Gastrocnemius medialis (tissue), 4 donors: ENCODE results near the gene TBC1D2.

Experiments used
- POLR2A ChIP-seq, 2 donors: fragments of 450-650 bp; IDR thresholded peaks; one replicate each; pipeline ENCODE4 v1.6.1; 2017; ENCODE audit warnings: antibody characterized with exemption in 2 of 2, mild to moderate bottlenecking in 2 of 2, moderate library complexity in 2 of 2
- TF ChIP-seq, protein P1 (sequence below), 5 experiments: fragments of 450-650 bp in 3 of 5; fragments of 200-600 bp in 2 of 5; sonication (generic) in 2 of 5; IDR thresholded peaks in 4 of 5; conservative IDR thresholded peaks in 1 of 5; 1 replicate in 4 of 5; 2 replicates in 1 of 5; pipeline ENCODE4 v1.5.1; 2016 to 2019; ENCODE audit warnings: antibody characterized with exemption in 5 of 5, mild to moderate bottlenecking in 3 of 5, moderate library complexity in 3 of 5

- TF ChIP-seq, protein P1, sequence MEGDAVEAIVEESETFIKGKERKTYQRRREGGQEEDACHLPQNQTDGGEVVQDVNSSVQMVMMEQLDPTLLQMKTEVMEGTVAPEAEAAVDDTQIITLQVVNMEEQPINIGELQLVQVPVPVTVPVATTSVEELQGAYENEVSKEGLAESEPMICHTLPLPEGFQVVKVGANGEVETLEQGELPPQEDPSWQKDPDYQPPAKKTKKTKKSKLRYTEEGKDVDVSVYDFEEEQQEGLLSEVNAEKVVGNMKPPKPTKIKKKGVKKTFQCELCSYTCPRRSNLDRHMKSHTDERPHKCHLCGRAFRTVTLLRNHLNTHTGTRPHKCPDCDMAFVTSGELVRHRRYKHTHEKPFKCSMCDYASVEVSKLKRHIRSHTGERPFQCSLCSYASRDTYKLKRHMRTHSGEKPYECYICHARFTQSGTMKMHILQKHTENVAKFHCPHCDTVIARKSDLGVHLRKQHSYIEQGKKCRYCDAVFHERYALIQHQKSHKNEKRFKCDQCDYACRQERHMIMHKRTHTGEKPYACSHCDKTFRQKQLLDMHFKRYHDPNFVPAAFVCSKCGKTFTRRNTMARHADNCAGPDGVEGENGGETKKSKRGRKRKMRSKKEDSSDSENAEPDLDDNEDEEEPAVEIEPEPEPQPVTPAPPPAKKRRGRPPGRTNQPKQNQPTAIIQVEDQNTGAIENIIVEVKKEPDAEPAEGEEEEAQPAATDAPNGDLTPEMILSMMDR (IDR thresholded peaks at IDR 0.05 in 4 of 5, conservative IDR thresholded peaks at IDR 0.05 in 1 of 5), result no peak
- no peak for TF ChIP-seq POLR2A (IDR thresholded peaks at IDR 0.05)
Observed at GRCh38 chr9:98208635-98209034, 46.8 kb downstream of the TBC1D2 start.
